Left renal pelvis (tissue), 4 donors: ENCODE results near the gene CARMIL1. TPM values are rescaled to one million over a fixed set of nuclear protein-coding genes. Genes with fewer than 3 reads are reported as not detected.
"Not testable (repeated sequence)": the region's sequence is repeated elsewhere in the genome, so short reads cannot be mapped to it uniquely, and the experiment has no call there.

Experiments
- DNase-seq, 4 donors: peaks; one replicate each; pipeline ENCODE4 v3.0.0-alpha.2; 2013; ENCODE audit warnings: low read depth in 4 of 4, low spot score in 3 of 4
- polyA plus RNA-seq, 4 donors: library from polyadenylated mRNA; unstranded; fragments of 120-200 nt; gene quantifications; one replicate each; pipeline ENCODE4 v1.2.1, GENCODE V29; 2013; ENCODE audit not compliant: insufficient read length in 4 of 4

The CARMIL1 gene
- polyA plus RNA-seq, 4 donors: 6.8 to 111 (median 100.0) TPM

DNA sequence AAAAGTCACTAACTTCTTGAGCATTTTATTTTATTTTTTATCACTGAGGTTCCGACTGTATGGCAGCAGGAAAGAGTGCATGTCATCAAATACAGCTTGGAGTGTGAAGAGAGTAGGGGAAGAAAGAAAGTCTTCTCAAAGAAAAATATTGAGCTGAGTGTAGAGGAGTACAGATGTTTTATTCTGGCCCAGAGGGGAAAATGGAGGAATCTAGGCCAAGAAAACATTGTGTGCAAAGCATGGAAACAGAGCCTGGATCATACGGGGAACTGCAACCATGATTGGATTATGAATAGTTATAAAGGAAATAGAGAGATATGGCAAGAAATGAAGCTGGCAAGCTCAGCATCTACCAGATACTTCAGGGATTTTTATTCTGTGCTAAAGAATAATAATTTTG, 268.6 kb downstream of the CARMIL1 start:
- no peak for DNase-seq

GRCh38 chr6:25548451-25548850, 269.3 kb downstream of the CARMIL1 start:
- no peak for DNase-seq

- no peak for DNase-seq
These were observed 271.5 kb downstream of the CARMIL1 start for GRCh38 chr6:25550631-25551030.

GRCh38 chr6:25553502-25553901, 274.3 kb downstream of the CARMIL1 start:
- no peak for DNase-seq

- no peak for DNase-seq
These were observed 276.0 kb downstream of the CARMIL1 start for GRCh38 chr6:25555188-25555587.

DNA sequence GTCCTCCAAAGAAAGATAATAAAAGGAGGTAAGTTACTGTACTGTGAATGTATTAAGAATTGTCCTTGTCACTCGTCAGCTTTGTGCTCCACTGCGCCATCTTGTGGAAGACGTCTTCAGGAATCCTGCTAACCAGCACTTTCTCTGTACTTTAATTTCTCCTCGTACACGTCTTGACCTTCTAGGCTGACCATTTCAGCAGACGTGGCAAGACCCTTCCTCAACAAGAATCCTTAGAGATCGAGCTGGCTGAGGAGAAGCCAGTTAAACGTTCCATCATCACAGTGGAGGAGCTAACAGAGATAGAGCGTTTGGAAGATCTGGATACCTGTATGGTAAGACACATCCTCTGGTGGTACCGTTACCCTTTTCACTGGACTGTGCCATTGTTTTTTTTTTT, 277.3 kb downstream of the CARMIL1 start:
- peak in 3 of 4 donors; percentile 38 to 57 (median 51) for DNase-seq

GRCh38 chr6:25558155-25558817, 279.1 kb downstream of the CARMIL1 start:
- DNase-seq: no peak

- DNase-seq: no peak
These were observed 281.7 kb downstream of the CARMIL1 start for GRCh38 chr6:25560865-25561264.

- no peak for DNase-seq
These were observed 285.8 kb downstream of the CARMIL1 start for GRCh38 chr6:25564943-25565342.

DNA sequence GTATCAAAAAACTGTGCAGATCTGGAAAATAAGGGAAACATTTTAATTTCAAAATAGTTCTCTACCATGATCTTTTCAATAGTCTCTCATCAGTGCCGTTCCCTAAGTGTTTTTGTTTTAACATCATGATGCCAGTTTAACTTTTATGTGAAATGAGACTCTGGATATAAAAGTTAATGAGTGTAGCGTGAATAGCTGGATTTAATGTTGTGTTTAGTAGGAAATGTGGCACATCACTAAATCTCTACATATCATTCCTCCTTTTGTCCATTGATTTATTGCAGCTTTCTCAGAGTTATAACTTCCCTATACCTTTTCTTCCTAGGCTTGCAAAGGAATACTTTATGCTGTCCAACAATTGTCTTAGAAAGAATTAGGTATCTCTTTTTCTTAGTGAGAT, 291.4 kb downstream of the CARMIL1 start:
- DNase-seq: peak in 1 of 4 donors; percentile 12

- DNase-seq: no peak
These were observed 297.7 kb downstream of the CARMIL1 start for GRCh38 chr6:25576919-25577318.

GRCh38 chr6:25578538-25578937, 299.4 kb downstream of the CARMIL1 start:
- DNase-seq: no peak

DNA sequence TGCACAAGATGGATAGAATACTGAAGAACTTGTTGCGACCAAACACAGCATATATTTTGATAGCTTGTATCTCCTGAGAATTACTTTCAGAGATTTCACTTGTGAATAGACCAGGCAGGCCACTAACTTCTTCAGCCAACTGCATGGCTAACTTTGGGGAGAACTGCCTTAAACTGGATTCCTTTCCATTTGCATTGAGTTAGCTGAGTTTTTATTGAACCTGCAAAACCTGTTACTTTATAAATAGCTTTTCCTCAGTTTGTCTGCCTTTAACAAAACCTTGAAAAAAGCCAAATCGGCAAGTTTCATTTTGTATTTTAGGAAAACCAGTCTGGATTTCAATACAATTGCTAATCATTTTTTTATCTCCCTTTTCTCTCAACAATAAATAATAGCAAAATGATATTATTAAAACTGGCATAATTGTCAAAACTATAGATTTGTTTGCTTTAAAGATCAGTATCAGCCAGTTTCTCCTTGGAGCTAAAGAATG, 300.3 kb downstream of the CARMIL1 start:
- no peak for DNase-seq

DNA sequence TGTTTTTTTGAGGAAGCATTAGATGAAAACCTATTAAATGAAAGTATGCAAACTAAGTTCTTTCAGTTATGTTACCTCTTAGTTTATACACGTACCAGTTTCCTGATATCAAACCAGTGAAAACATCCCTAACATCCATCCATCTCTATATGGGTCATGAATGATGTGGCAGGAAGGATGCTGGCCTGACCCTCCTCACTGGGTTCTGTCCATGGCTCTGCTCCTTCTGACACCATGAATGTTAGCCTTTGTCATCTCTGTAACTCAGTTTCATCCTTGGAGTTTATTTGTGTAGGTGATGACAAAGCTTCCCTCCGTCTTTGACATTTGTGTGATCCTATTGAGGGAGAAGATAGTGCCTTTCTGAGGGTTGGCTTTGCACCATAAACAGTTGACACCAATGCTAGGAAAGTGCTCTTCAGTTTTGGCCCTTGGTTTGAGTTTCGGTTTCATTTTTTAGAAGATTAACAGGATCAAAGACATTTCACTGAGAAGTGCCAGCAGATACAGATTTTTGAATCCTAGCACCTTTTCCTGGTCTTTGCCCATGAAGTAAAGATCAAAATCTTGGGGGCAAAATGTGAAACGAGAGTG, 300.8 kb downstream of the CARMIL1 start:
- no peak for DNase-seq

- no peak for DNase-seq
These were observed 302.9 kb downstream of the CARMIL1 start for GRCh38 chr6:25582101-25582500.

GRCh38 chr6:25583099-25583498, 303.9 kb downstream of the CARMIL1 start:
- no peak for DNase-seq

- DNase-seq: no peak
These were observed 304.7 kb downstream of the CARMIL1 start for GRCh38 chr6:25583906-25584305.

DNA sequence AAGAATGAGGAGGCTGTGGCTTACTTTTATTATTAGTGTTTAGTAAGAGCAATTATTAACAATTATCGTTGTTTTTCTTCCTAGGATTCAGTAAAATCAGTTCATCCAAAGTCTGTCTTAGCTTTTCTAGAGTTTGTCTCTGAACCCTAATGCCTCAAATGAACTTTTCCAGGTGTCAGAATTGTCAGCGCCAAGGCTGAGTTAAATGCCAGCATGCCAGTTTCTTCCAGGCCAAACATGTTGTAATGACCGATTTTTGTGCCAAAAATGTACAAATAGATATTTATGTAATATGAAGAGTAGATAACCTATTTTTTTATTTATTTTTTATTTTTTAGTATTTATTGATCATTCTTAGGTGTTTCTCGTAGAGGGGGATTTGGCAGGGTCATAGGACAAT, 306.1 kb downstream of the CARMIL1 start:
- no peak for DNase-seq

- DNase-seq: not testable (repeated sequence)
These were observed 306.9 kb downstream of the CARMIL1 start for GRCh38 chr6:25586119-25586518.

DNA sequence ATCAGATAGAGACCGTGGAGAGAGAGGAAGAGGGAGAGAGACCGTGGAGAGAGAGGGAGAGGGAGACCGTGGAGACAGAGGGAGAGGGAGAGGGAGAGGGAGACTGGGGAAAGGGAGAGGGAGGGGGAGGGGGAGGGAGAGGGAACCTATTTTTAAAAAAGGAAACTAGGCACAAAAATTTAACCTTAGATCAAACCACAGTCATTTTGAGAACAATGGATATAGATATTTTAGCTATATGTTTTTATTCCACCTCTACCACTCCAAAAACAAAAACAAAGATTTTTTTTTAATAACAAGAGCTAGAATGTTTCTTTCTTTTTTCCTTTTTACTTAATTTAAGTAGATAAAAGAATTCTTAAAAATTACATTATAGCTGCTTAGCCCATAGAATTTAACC, 307.8 kb downstream of the CARMIL1 start:
- DNase-seq: no peak

DNA sequence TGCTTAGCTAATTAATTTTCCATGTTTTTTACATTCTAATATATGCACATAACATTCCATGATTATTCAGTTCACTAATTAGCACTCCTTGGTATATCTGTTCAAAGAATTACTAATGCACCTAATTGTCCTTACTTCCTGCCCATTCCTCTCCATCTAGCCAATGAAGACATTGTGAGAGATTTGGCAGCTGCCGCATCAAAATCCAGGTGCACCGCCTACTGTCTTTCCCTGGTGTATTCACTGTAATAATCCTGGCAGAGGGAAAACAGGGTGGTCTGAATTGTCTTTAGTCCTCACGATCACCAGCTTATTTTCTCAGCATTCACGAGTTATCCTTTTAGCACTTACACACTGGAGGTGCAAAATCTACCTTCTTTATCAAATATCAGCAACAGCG, 311.8 kb downstream of the CARMIL1 start:
- DNase-seq: no peak
